B cell (primary cell): Measurements from ENCODE around the gene ICOS.

ENCODE experiments used
- EZH2 ChIP-seq: IDR thresholded peaks from 2 replicates; pipeline ENCODE4 v1.6.1; 2012; ENCODE audit warnings: borderline replicate concordance, low read depth, mild to moderate bottlenecking, moderate library complexity, low read length; ENCODE audit not compliant: insufficient read depth, poor library complexity, severe bottlenecking
- TF ChIP-seq, protein P1 (sequence below): fragments of 200-600 bp; IDR thresholded peaks from one replicate; pipeline ENCODE4 v1.8.0; 2022; ENCODE audit warnings: antibody characterized with exemption, mild to moderate bottlenecking

DNA sequence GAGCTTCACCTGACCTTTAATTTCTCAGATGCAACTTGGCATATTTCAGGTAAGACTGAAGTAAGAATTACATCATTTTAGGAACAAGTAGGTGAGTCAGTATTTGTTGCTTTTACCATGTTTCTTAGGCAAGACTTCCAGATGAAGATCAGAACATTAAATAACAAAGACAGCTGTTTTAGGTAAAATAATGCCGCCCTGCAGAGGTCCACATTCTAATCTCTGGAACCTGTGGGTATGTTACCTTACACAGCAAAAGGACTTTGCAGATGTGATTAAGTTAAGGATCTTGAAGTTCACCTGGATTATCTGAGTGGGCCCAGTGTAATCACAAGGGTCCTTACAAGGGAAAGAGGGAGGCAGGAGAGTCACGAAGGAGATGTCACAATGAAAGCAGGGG lies 39.3 kb downstream of the ICOS start:
- TF ChIP-seq, protein P1, sequence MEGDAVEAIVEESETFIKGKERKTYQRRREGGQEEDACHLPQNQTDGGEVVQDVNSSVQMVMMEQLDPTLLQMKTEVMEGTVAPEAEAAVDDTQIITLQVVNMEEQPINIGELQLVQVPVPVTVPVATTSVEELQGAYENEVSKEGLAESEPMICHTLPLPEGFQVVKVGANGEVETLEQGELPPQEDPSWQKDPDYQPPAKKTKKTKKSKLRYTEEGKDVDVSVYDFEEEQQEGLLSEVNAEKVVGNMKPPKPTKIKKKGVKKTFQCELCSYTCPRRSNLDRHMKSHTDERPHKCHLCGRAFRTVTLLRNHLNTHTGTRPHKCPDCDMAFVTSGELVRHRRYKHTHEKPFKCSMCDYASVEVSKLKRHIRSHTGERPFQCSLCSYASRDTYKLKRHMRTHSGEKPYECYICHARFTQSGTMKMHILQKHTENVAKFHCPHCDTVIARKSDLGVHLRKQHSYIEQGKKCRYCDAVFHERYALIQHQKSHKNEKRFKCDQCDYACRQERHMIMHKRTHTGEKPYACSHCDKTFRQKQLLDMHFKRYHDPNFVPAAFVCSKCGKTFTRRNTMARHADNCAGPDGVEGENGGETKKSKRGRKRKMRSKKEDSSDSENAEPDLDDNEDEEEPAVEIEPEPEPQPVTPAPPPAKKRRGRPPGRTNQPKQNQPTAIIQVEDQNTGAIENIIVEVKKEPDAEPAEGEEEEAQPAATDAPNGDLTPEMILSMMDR = no peak
- TF ChIP-seq EZH2 = no peak
